Measurements from ENCODE around the gene FALEC.

FALEC gene

DNA sequence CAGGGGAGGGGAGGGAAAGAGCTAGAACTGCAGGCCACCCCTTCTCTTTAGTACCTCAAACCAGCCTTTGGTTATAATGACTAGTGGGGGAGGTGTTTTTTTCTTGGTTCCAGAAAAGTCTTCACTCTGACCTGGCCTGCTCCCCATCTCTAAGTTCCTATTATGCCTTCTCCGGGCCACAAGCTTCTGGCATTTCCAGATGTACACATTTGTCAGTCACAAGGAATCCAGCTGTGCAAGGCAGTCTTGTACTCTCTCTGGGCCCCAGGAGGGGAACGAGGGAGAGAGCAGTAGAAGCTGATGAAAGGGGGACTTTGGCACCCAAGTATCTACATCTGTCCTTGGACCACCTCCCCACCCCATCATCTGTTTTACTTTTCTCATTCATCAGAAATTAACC, 2.7 kb upstream of the FALEC start:
- DNase-seq: no peak

DNA sequence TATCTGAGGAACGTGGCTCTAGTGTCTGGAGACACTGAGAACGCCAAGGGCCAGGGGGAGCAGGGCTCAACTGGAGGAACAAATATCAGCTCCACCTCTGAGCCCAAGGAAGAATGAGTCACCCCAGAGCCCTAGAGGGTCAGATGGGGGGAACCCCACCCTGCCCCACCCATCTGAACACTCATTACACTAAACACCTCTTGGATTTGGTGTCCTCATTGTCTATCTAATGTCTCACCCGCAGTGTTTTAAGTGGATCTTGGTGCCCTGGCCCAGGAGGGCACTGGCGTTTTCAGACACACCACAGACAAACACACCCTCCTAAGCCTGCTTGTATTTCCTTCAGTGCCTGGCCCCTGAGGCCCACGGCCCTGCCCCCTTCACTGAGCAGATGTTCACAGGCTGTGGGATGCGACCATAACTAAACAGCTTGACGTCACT, 2.2 kb upstream of the FALEC start:
- DNase-seq: no peak

DNA sequence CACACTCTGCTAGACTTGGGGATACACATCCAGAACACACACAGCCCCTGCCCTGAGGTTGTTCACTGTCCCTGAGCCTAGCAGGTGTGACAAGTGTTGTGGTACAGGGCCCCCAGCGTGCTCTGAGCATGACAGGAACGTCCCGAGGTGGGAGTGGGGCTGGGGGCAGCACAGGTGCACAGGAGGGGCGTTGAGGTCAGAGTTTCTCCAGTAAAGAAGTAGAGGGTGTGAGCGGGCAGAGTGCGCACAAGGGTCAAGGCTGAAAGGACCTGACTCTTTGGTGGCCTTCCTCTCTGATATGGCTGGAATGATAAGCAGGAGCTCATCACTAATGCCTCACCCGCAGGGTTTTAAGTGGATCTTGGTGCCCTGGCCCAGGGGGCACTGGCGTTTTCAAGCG, 1.3 kb upstream of the FALEC start:
- DNase-seq: no peak

DNA sequence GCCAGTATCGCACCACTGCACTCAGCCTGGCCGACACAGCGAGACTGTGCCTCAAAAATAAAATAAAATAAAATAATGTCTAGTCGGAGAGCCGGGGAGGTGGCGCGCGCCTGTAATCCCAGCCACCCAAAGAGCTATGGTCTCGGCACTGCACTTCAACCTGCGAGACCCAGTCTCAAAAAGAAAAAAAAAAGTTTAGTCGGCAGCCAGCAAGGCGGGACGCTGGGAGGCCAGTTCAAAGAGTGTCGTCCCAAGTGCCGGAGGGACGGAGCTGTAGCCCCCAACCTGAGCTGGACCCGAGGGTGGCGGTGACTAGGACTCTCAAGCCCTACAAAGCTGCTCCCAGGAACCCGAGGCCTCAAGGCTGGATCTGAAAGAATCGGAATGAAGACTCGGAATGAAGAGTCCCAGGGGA, 632 bp upstream of the FALEC start:
- DNase-seq: no peak

DNA sequence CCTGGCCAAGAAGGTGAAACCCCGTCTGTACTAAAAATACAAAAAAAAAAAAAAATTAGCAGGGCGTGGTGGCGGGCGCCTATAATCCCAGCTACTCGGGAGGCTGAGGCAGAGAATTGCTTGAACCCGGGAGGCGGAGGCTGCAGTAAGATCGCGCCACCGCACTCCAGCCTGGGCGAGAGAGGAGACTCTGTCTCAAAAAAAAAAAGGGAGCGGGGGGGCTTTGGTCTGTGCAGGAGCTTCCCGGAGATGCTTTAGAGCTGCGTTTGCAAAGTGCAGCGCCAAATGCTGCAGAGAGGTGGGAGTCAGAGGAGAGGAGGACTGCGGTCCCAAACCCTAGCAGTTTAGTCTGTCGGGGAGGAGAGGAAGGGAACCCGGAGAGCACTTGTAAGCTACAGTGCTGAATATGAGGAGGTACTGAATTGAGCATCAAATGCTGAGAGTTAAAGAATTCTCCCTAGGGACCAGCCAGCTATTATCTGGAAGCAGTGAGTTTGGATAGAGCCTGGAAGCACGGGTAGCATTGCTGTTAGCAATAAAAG, 569 bp downstream of the FALEC start:
- no peak for DNase-seq

DNA sequence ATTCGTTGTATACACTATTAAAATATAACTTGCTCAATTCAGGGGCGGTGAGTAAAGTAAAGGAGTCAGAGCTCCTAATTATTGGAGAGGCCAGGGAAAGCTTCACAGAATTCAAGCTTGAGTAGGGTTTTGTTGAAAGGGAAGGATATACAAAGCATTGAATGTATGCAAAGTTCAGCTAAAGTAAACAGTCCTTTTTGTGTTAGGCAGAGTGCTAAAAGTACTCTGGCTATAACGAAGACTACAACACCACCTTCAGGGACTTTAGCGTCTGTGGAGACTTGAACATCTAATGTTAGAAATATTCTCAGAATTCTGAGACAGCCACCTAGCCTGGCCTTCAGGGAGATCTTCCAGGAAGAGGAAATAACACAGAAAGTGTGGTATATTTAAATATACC, 1.1 kb downstream of the FALEC start:
- no peak for DNase-seq

DNA sequence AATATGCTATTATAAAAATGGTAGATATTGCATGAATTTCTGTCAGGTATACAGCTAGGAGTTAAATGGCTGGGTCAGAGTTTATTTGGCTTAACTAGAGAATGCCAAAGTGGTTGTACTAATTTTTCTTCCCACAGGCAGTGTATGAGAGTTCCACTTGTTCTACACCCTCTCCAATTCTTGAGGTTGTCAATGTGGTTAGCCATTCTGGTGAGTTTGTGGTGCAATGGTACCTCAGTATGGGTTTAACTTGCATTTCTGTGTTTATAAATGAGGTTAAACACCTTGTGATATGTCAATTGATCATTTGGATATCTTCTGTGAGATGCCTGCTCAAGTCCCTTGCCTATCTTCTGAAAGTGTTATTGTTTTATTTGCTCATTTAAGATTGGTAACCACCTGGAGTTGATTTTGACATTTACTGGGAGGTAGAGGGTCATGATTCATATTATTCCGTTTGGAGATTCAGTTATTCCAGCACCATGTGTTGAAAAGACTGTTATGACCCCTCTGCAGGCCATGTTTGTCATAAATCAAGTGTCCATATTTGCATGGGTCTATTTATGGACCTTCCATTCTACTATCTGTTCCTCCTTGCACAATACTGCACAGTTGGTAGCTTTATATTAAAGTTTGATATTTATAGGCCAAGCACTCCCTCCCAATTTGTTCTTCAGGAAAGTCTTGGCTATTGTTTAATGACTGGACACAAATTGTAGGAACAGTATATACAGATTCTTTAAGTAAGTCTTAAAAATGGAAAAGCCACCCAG, 5.8 kb downstream of the FALEC start:
- no peak for DNase-seq

DNA sequence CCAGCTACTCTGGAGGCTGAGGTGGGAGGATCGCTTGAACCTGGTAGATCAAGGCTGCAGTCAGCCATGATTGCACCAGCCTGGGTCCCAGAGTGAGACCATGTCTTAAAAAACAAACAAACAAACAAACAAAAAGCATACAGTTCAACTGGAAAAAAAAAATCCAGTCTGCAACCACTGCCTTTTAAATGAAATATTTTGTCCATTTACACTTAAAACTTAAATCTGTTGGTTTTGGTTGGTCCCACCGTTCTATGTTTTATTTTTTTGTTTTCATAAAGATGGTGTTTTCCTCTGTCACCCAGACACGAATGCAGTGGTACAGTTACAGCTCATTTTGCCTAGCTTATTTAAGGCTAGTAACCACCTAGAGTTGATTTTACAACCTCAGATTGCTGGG, 9.8 kb downstream of the FALEC start:
- no peak for DNase-seq

DNA sequence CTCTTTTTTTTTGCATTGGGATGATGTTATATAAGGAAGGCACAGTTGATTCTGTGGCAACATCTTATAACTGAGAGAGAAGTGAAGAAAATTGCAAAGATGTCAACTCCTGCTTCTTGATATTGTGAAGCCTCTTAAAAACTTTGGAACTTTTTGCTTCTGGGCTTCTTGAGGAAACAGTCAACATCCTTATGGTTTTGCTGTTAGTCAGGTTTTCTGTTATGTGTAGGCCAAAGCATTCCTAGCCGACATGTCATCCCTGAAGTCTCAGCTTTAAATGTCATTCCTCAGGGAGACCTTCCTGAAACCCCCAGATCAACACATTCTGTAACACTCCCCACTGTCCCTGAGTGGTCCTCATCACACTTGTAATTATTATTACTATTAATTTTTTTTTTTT, 12.6 kb downstream of the FALEC start:
- no peak for DNase-seq

DNA sequence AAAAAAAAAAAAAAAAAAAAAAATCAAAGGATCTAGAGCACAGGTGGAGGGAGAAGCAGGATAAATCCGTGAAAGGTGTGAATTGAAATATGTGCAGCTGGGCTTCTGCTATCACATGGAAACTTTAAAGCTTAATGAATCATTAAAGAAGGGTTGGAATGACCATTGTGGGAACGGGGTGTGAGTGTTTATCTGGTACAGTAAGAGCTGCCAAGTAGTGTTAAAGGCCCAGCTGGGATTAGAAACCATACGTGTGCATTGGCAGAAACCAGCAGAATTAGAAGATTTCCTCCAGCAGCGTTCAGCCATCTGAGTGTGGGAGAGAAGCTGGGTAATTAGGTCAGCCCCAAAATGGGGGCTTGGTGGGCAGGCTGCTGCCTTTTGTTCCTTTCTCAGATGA, 13.5 kb downstream of the FALEC start:
- DNase-seq: no peak

DNA sequence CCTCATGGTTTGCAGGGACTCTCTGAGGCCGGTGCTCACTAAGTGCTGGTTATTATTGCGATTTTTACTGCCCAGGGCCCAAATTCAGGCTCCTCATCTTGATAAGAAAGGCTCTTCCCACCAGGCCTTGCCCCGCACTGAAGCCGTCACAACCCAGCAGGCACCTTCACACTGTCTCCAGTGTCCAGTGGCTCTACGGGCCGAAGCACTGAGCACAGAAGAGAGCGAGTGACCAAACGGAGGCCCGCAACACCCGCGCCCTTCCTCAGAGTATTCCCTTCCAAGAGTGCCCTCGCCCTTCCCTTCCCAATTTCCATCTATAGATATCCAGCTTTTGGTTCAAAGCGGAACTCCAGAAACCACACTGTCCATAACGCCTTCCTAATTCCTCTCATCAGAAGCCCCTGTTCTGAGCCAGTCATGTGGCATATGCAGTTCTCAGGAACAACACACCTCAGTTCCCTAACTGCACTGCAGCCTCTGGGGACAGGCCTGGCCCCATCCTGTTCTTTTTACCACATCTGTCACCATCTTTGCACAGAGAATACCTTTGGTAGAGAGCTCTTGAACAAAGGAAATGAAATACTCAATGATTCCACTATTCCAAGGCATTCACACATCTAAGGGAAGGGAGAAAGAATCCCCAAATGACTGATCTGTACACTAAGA, 15.1 kb downstream of the FALEC start:
- no peak for DNase-seq

DNA sequence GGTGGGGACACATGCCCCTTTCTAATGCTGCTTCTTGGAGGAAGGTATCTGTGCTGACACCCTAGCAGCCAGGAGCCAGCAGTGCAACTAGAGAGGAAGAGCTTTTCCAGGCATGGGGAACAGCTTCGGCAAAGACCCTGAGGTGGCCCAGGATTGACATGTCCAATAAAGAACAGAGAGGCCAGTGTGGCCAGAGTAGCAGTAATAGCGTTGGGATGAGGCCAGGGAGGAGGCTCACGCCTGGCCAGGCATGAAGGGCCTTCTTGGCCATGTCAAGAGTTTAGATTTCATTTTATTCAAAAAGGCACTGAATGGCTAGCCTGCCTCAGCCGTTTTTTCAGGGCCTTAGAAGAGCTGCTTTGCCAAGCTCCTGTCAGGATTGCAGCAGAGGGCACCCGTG, 17.3 kb downstream of the FALEC start:
- no peak for DNase-seq

DNA sequence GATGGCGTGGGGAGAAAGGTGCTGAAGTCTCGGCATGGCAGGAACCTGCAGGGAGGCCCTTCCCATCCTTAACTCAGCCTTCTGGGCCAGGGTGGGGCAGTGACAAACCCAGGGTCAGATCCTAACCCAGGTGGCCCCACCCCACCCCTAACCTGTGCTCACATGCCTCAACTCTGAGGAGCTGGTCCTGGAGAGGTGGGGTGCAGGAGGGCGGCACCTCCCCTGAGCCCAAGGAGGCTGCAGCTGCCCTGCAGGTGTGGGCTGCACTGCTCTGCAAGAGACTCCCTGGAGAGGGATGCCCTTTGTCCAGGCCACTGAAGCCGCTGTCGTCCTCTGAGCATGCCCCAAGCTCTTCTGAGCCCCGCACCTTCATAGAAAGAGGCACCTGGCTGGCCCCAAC, 18.4 kb downstream of the FALEC start:
- no peak for DNase-seq

DNA sequence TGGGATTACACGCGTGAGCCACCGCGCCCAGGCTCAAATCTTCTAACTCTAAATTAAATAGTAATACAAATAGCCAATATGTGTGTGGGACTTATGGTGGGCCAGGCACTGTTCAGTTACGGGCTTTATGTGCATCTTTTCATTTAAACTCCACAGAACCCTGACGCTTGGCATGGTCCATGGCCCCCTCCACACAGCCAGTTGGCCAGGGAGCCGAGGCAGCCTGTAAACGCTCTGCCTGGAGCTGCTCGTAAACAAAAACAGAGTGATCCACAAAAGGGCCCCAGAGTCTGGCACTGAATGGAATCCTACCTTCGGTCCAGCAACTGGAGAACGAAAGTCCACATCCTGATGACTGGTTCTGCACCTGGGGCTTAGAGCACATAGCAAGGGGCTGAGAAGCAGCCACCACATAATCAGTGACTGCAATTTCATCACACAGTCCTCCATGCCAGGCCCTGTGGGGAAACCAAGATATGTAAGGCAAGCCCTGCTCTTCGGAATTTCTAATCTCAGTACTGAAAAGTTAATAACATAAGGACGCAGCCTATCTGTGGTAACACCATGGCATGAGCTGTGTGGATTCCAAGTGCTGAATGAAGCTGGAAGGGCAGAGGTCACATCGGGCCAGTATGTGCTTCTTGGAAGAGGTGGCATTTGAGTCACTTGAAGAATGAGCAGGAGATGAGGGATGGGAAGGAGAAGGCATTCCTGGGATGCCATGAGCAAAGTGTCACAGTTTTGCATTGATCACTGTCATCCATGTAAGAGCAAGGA, 20.1 kb downstream of the FALEC start:
- no peak for DNase-seq

DNA sequence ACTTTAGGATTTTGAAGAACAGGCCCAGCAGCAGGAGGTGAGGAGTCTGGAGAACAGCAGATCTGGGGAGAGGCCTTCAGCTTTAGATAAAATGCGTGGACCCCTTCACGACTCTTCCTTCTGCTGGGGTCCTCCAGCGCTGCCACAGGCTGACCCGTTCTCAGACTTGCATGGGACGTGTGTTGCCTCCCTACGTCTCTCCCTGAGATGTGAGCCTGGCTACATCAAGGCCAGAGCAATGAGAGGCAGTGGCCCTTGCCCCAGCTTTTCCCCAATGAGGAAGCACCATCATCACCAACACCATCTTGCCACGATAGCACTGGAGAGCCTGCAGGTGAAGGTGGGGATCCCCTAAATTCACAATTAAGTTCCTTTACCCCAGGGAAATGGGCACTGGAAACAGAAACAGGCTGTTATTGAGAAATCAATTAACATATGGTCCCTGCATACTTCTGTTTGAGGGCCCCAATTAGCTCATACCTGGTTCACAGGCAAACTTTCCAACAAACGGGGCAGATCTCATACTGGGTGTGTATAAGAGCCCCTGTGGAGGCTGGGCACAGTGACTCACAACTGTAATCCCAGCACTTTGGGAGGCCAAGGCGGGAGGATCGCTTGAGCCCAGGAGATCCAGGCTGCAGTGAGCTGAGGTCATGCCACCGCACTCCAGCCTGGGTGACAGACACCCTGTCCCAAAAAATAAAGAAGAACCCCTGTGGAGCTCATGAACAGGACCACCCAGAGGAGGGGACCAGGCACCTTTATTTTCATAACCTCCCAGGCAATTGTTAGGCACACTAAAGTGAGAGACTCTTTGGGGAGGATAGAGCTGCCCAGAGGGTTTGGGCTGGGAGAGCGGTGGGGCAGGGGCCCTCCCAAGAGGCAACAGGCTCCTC, 21.5 kb downstream of the FALEC start:
- no peak for DNase-seq

DNA sequence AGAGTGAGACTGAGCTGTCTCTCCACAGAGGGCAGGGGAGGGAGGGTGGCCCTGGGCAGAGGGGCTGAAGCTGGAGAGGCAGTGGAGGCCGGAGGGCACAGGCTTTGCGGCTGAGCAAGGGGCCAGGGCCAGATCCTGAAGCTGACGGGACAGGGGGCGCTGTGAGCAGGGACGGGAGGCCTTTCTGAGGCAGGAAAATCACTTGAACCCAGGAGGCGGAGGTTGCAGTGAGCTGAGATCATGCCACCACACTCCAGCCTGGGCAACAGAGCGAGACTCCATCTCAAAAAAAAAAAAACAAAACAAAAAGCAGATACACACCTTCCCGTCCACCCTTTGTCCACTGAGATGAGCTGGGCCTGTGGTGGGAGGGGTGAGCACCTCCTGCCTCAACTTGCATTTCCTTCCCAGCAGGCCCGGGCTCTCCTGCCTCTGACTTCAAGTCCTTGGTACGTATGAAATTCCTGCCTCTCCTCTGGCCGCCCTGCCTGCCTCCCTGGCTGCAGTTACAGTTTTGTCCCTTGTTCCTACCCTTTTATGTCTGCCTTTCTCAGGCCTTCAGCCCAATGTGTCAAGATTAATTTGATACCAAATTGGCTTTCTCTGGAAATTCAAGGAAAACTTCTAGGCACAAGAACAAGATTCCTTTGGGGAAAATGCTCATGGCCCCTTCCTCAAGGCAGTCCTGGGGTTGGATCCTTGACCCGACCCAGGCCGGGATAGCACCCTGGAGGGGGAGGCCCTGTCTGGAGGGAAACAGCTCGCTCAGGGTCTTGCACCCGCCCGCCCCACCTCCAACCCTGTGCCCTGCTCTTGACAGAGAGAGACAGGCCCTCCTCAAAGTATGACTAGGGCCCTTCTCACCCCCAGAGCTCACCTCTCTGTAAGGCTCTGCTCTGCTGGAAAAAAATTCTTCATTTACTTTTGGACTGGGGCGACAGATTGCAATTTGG, 22.5 kb downstream of the FALEC start:
- no peak for DNase-seq

DNA sequence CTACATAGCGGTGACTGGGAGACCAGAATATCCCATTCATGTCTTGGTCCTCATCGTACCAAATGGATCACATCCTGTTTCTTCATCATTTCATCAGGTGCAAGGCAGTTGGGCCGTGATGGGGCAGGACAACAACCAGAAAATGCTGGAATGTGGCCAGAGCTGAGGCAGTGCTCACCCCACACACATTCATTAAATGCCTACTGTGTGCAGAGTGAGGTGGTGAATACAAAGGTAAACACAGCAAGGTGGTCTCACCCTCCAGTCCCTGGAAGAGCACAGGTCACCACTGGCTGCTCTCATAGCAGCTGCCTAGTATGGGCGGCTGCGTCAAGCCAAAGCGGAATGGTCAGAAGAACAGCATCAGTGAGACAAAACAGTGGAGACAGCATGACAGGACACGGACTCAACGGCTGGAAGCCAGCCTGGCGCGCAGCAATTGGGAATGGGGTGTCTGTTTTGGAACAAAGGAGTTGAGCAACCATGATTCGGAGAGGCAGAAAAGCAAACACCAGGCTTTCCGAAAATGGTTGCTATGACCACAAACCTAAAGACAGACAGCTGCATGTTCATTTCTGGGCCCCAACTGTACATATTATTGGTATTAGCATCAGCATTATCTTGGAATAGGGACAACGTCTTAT, 28.1 kb downstream of the FALEC start:
- DNase-seq: no peak

DNA sequence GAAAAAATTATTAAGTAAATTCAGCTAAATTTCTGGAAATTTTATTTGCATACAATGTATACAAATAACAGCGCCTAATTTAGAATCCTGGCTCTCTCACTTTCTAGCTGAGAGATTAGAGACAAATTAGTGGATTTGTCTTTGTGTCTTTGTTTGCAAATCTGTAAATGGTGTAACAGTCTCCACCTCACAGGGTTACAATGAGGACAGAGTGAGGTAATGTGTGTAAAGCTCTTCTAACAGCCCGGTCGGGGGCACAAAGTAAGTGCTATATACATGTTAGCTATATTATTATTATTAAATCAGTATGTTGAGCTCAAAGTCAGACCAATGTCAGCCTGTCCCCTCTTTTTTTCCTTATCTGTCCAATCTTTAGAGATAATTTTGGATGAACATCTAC, 28.7 kb downstream of the FALEC start:
- DNase-seq: no peak

DNA sequence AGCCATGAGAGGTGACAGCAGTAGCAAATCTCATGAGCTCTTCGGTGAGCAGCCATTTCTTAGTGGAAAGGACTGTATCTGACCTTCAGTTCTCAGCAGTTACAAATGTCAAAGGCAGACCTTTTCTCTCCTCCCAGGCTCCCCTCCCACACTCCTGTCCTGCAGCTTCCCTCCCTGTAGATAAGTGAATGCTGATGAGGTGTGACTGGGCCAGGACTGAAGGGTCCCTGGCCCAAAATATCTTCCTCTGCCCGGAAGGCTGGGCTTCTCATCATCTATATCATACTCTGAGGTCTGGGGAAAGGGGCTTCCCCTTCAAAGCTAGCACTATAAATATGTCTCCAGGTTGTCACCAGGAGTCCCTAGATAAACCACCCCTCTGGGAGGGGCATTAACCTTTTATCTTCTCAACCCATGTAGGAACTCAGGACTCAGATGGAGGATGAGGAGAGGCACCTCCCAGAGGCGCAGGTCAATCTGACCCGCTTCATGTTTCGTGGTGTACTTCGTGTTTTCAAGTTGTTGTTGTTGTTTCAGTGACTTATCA, 30.0 kb downstream of the FALEC start:
- DNase-seq: no peak

DNA sequence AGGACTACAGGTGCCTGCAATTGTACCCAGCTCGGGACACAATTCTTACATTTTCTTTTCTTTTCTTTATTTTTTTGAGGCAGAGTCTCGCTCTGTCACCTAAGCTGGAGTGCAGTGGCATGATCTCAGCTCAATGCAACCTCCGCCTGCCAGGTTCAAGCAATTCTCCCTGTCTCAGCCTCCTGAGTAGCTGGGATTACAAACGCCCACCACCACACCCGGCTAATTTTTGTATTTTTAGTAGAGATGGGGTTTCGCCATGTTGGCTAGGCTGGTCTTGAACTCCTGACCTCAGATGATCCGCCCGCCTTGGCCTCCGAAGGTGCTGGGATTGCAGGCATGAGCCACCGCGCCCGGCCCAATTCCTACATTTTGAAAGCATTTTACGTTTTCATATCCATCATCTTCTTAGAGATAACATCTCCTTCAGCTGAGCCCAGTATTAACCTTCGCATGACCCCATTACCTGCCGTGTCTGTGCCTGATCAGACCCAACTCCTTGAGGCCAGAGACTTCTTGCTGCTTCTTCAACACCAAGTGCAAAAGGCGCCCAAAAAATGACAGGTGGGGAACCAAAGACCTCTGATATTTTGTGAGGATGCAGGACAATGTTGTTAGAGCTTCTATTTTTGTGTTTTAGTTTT, 30.9 kb downstream of the FALEC start:
- DNase-seq: no peak

Measured in CD4-positive, alpha-beta T cell treated with Interleukin-1 beta for 1 hour (primary cell).